HEK293 (cell line): Measurements from ENCODE around the gene MPV17L.

Source experiments
- CTCF ChIA-PET: fragments of 350-600 bp; formaldehyde crosslinking; extraction: SDS; loops from one replicate; lab custom pipeline; 2021; ENCODE audit warnings: antibody characterized with exemption; lab: Yijun Ruan, JAX
- POLR2A ChIA-PET: fragments of 300-600 bp; formaldehyde crosslinking; extraction: SDS; loops from one replicate; lab custom pipeline; 2020; ENCODE audit warnings: antibody characterized with exemption, inconsistent platforms; lab: Yijun Ruan, JAX
- H3K27ac ChIP-seq: fragments of 200-500 bp; sonication (Bioruptor generic); 2 replicates; pipeline ENCODE4 v1.5.1; 2014; ENCODE audit warnings: low read depth, low read length, control low read depth, inconsistent platforms; ENCODE audit errors: extremely low read depth
- H3K36me3 ChIP-seq, 2 experiments: fragments of 200-500 bp in 1 of 2; sonication (Bioruptor generic) in 1 of 2; 1 replicate in 1 of 2; 2 replicates in 1 of 2; pipeline ENCODE4 v1.5.1; 2014 to 2017; ENCODE audit warnings: inconsistent platforms in 2 of 2, low read length in 2 of 2; ENCODE audit not compliant: control insufficient read depth in 2 of 2, insufficient read depth in 1 of 2
- H3K4me1 ChIP-seq: fragments of 200-500 bp; sonication (Bioruptor generic); 2 replicates; pipeline ENCODE4 v1.5.1; 2014; ENCODE audit warnings: mild to moderate bottlenecking, low read length, inconsistent platforms; ENCODE audit not compliant: control insufficient read depth, insufficient read depth
- H3K4me3 ChIP-seq: 2 replicates; pipeline ENCODE4 v1.5.1; 2011; ENCODE audit warnings: low read depth, mild to moderate bottlenecking, control low read depth, low read length, moderate library complexity
- H3K9me3 ChIP-seq: fragments of 200-500 bp; sonication (Bioruptor generic); 2 replicates; pipeline ENCODE4 v1.5.1; 2014; ENCODE audit warnings: low read depth, low read length, inconsistent platforms; ENCODE audit not compliant: control insufficient read depth, insufficient read depth
- HOXC10 ChIP-seq: sonication (generic); formaldehyde crosslinking; IDR thresholded peaks from 2 replicates; pipeline ENCODE4 v1.8.1; 2023; ENCODE audit warnings: mild to moderate bottlenecking, missing genetic modification reagents
- KLF9 ChIP-seq: fragments of 450-650 bp; formaldehyde crosslinking; IDR thresholded peaks from 2 replicates; pipeline ENCODE4 v1.5.1; 2016; ENCODE audit warnings: missing biosample characterization, missing genetic modification characterization, low read depth
- SCRT2 ChIP-seq: fragments of 450-650 bp; formaldehyde crosslinking; IDR thresholded peaks from 2 replicates; pipeline ENCODE4 v1.5.1; 2016; ENCODE audit warnings: missing biosample characterization, missing genetic modification characterization
- SETDB1 ChIP-seq: IDR thresholded peaks from one replicate; pipeline ENCODE4 v1.6.1; 2017; ENCODE audit warnings: mild to moderate bottlenecking, low read length, moderate library complexity, mixed read lengths; ENCODE audit not compliant: insufficient read length
- ZBTB8A ChIP-seq: fragments of 450-650 bp; formaldehyde crosslinking; IDR thresholded peaks from 2 replicates; pipeline ENCODE4 v1.5.1; 2016; ENCODE audit warnings: missing biosample characterization, missing genetic modification characterization
- ZNF132 ChIP-seq: fragments of 450-650 bp; formaldehyde crosslinking; IDR thresholded peaks from 2 replicates; pipeline ENCODE4 v1.5.1; 2017; ENCODE audit warnings: missing biosample characterization, missing genetic modification characterization, borderline replicate concordance
- ZNF133 ChIP-seq: fragments of 450-650 bp; formaldehyde crosslinking; IDR thresholded peaks from 2 replicates; pipeline ENCODE4 v1.5.1; 2016; ENCODE audit warnings: missing biosample characterization, missing genetic modification characterization
- ZNF174 ChIP-seq: fragments of 450-650 bp; formaldehyde crosslinking; IDR thresholded peaks from 2 replicates; pipeline ENCODE4 v1.5.0; 2017; ENCODE audit warnings: missing biosample characterization, mild to moderate bottlenecking, missing genetic modification characterization
- ZNF280C ChIP-seq: fragments of 450-650 bp; formaldehyde crosslinking; IDR thresholded peaks from 2 replicates; pipeline ENCODE4 v1.5.1; 2016; ENCODE audit warnings: missing biosample characterization, missing genetic modification characterization
- ZNF37A ChIP-seq: fragments of 450-650 bp; IDR thresholded peaks from 2 replicates; pipeline ENCODE4 v1.5.1; 2018; ENCODE audit warnings: missing biosample characterization, missing genetic modification characterization
- ZNF433 ChIP-seq: fragments of 450-650 bp; formaldehyde crosslinking; IDR thresholded peaks from 2 replicates; pipeline ENCODE4 v1.5.1; 2016; ENCODE audit warnings: missing biosample characterization, missing genetic modification characterization, low read depth
- ZNF449 ChIP-seq: fragments of 450-650 bp; formaldehyde crosslinking; IDR thresholded peaks from 2 replicates; pipeline ENCODE4 v1.5.1; 2017; ENCODE audit warnings: missing biosample characterization, mild to moderate bottlenecking, missing genetic modification characterization, moderate library complexity
- ZNF473 ChIP-seq: fragments of 450-650 bp; formaldehyde crosslinking; IDR thresholded peaks from 2 replicates; pipeline ENCODE4 v1.5.1; 2017; ENCODE audit warnings: missing biosample characterization, missing genetic modification characterization
- ZNF600 ChIP-seq: fragments of 450-650 bp; formaldehyde crosslinking; IDR thresholded peaks from 2 replicates; pipeline ENCODE4 v1.5.1; 2016; ENCODE audit warnings: missing biosample characterization, missing genetic modification characterization
- ZNF660 ChIP-seq: fragments of 450-650 bp; IDR thresholded peaks from 2 replicates; pipeline ENCODE4 v1.5.1; 2018; ENCODE audit warnings: missing biosample characterization, mild to moderate bottlenecking, missing genetic modification characterization
- ZNF704 ChIP-seq: fragments of 450-650 bp; formaldehyde crosslinking; IDR thresholded peaks from 2 replicates; pipeline ENCODE4 v1.5.1; 2016; ENCODE audit warnings: missing biosample characterization, missing genetic modification characterization
- ZNF785 ChIP-seq: fragments of 450-650 bp; formaldehyde crosslinking; IDR thresholded peaks from 2 replicates; pipeline ENCODE4 v1.5.1; 2016; ENCODE audit warnings: missing biosample characterization, missing genetic modification characterization
- ZSCAN23 ChIP-seq: fragments of 450-650 bp; formaldehyde crosslinking; IDR thresholded peaks from 2 replicates; pipeline ENCODE4 v1.5.1; 2016; ENCODE audit warnings: missing biosample characterization, missing genetic modification characterization
- TF ChIP-seq, protein P1 (sequence below): fragments of 450-650 bp; formaldehyde crosslinking; IDR thresholded peaks from 2 replicates; pipeline ENCODE4 v1.5.1; 2016; ENCODE audit warnings: missing biosample characterization, missing genetic modification characterization
- TF ChIP-seq, protein P2 (sequence below): fragments of 450-650 bp; formaldehyde crosslinking; IDR thresholded peaks from 2 replicates; pipeline ENCODE4 v1.5.1; 2016; ENCODE audit warnings: missing biosample characterization, missing genetic modification characterization

MPV17L gene

GRCh38 chr16:15459791-15460190 lies 64.2 kb downstream of the MPV17L start (continued):
- TF ChIP-seq ZNF133 (tag by site-specific recombination) = no peak

GRCh38 chr16:15460601-15461000 lies 65.0 kb downstream of the MPV17L start:
- H3K36me3 ChIP-seq = no peaks in the 10 kb centered on the region
- no peaks in the 10 kb centered on the region for H3K4me1 ChIP-seq
- no peak overlapping the region for H3K4me3 ChIP-seq
- ChIA-PET POLR2A (no interaction called here), CTCF (interaction anchor here (0.7 kb wide), 1 partner anchor 60 kb away, joined by 4 read pairs; no protein-coding TSS in a partner anchor)
- H3K27ac ChIP-seq = no peak overlapping the region
- TF ChIP-seq ZNF473 (tag by site-specific recombination) (no peak), ZNF174 (tag by site-specific recombination) (no peak), ZNF37A (tag by site-specific recombination) (no peak), ZNF704 (tag by site-specific recombination) (no peak), ZNF600 (no peak), SCRT2 (no peak), ZSCAN23 (no peak), ZBTB8A (no peak), ZNF785 (tag by site-specific recombination) (no peak), ZNF433 (tag by site-specific recombination) (no peak), ZNF449 (tag by site-specific recombination) (no peak), KLF9 (tag by site-specific recombination) (no peak), HOXC10 (CRISPR knock-in tag) (no peak)
- TF ChIP-seq, protein P1, sequence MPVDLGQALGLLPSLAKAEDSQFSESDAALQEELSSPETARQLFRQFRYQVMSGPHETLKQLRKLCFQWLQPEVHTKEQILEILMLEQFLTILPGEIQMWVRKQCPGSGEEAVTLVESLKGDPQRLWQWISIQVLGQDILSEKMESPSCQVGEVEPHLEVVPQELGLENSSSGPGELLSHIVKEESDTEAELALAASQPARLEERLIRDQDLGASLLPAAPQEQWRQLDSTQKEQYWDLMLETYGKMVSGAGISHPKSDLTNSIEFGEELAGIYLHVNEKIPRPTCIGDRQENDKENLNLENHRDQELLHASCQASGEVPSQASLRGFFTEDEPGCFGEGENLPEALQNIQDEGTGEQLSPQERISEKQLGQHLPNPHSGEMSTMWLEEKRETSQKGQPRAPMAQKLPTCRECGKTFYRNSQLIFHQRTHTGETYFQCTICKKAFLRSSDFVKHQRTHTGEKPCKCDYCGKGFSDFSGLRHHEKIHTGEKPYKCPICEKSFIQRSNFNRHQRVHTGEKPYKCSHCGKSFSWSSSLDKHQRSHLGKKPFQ (tag by site-specific recombination) = no peak
- TF ChIP-seq, protein P2, sequence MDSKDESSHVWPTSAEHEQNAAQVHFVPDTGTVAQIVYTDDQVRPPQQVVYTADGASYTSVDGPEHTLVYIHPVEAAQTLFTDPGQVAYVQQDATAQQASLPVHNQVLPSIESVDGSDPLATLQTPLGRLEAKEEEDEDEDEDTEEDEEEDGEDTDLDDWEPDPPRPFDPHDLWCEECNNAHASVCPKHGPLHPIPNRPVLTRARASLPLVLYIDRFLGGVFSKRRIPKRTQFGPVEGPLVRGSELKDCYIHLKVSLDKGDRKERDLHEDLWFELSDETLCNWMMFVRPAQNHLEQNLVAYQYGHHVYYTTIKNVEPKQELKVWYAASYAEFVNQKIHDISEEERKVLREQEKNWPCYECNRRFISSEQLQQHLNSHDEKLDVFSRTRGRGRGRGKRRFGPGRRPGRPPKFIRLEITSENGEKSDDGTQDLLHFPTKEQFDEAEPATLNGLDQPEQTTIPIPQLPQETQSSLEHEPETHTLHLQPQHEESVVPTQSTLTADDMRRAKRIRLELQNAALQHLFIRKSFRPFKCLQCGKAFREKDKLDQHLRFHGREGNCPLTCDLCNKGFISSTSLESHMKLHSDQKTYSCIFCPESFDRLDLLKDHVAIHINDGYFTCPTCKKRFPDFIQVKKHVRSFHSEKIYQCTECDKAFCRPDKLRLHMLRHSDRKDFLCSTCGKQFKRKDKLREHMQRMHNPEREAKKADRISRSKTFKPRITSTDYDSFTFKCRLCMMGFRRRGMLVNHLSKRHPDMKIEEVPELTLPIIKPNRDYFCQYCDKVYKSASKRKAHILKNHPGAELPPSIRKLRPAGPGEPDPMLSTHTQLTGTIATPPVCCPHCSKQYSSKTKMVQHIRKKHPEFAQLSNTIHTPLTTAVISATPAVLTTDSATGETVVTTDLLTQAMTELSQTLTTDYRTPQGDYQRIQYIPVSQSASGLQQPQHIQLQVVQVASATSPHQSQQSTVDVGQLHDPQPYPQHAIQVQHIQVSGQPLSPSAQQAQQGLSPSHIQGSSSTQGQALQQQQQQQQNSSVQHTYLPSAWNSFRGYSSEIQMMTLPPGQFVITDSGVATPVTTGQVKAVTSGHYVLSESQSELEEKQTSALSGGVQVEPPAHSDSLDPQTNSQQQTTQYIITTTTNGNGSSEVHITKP (tag by site-specific recombination) = no peak
- no peaks in the 10 kb centered on the region for H3K9me3 ChIP-seq

DNA sequence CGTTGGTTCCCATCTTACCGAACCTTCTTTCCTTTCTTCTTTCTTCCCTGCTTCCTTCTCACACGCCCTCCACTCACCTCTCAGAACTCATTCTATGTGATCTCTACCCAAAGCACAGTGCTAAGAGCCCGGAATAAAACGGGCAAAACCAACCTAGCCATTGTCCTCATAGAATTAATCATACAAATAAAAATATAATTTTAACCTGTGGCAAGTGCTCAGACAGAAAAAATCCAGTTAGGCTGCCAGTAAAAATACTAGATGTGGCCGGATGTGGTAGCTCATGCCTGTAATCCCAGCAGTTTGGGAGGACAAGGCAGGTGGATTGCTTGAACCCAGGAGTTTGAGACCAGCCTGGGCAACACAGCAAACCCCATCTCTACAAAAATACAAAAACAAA lies 65.8 kb downstream of the MPV17L start:
- POLR2A ChIA-PET = no interaction called here
- H3K27ac ChIP-seq = no peak overlapping the region
- no peaks in the 10 kb centered on the region for H3K9me3 ChIP-seq
- H3K36me3 ChIP-seq = no peaks in the 10 kb centered on the region
- H3K4me3 ChIP-seq = no peak overlapping the region
- H3K4me1 ChIP-seq = no peaks in the 10 kb centered on the region
- CTCF ChIA-PET = interaction anchor here (0.7 kb wide), 1 partner anchor 22 kb away, joined by 4 read pairs; no protein-coding TSS in a partner anchor
- TF ChIP-seq ZNF132 = no peak
- no peak for TF ChIP-seq ZNF660
- no peak for TF ChIP-seq ZNF704 (tag by site-specific recombination)
- no peak for TF ChIP-seq SETDB1
- TF ChIP-seq ZNF280C (tag by site-specific recombination) = no peak
- TF ChIP-seq, all 188 proteins: peak for 0
